ENCODE measurements around the gene AGAP1. TPM values are rescaled to one million over a fixed set of nuclear protein-coding genes. Genes with fewer than 3 reads are reported as not detected.

The AGAP1 gene
- total RNA-seq, 1 experiment from 2014 or later, result 25.8 TPM

- Histone ChIP-seq H2AFZ (ENCODE audit: low read length) (no peak overlapping the region), H3K27ac (ENCODE audit: insufficient read length, low read depth, low read length) (no peak overlapping the region), H2BK120ac (ENCODE audit: low read depth, low read length, poor library complexity, severe bottlenecking) (no peak overlapping the region), H3K14ac (ENCODE audit: insufficient read depth, low read length) (no peak overlapping the region), H3K27me3 (ENCODE audit: insufficient read depth, low read length) (no peaks in the 10 kb centered on the region), H3K4me1 (ENCODE audit: insufficient read depth, low read length) (no peaks in the 10 kb centered on the region; the same call in 1 of the 2 replicates), H3K79me1 (ENCODE audit: insufficient read depth, low read depth, low read length, poor library complexity, severe bottlenecking) (no peaks in the 10 kb centered on the region), H3K4me2 (ENCODE audit: insufficient read depth, insufficient read length, low read length) (no peak overlapping the region), H4K20me1 (ENCODE audit: control insufficient read depth, insufficient read depth, insufficient read length) (no peaks in the 10 kb centered on the region), H4K8ac (replicated peaks; ENCODE audit: insufficient read length, low read depth, low read length) (no peak overlapping the region), H2AK5ac (ENCODE audit: insufficient read length, low read length) (no peak overlapping the region), H3K9ac (ENCODE audit: extremely low read depth, insufficient read length, low read length) (no peak overlapping the region), H3K18ac (ENCODE audit: insufficient read length, low read depth, low read length) (no peak overlapping the region), H3K56ac (ENCODE audit: insufficient read length, low read depth, low read length) (no peak overlapping the region), H3K23ac (ENCODE audit: insufficient read length, low read depth, low read length) (no peak overlapping the region), H2BK5ac (ENCODE audit: insufficient read length, low read length) (no peak overlapping the region), H4K5ac (ENCODE audit: insufficient read length, low read depth, low read length) (no peak overlapping the region), H3K23me2 (ENCODE audit: insufficient read length, low read depth, low read length, poor library complexity, severe bottlenecking) (no peaks in the 10 kb centered on the region), H4K91ac (ENCODE audit: insufficient read length, low read depth, low read length) (no peak overlapping the region), H3K9me3 (ENCODE audit: control insufficient read depth, low read depth, low read length) (no peaks in the 10 kb centered on the region), H2BK12ac (ENCODE audit: insufficient read length, low read depth, low read length) (no peak overlapping the region), H3K4ac (ENCODE audit: low read depth, low read length) (no peak overlapping the region), H3K79me2 (ENCODE audit: insufficient read depth, low read length) (no peaks in the 10 kb centered on the region), H2BK20ac (ENCODE audit: low read depth, low read length, poor library complexity, severe bottlenecking) (no peak overlapping the region), H3T11ph (ENCODE audit: low read length) (no peak overlapping the region), H2BK15ac (ENCODE audit: low read depth, low read length) (no peak overlapping the region)
- TF ChIP-seq, protein P1, sequence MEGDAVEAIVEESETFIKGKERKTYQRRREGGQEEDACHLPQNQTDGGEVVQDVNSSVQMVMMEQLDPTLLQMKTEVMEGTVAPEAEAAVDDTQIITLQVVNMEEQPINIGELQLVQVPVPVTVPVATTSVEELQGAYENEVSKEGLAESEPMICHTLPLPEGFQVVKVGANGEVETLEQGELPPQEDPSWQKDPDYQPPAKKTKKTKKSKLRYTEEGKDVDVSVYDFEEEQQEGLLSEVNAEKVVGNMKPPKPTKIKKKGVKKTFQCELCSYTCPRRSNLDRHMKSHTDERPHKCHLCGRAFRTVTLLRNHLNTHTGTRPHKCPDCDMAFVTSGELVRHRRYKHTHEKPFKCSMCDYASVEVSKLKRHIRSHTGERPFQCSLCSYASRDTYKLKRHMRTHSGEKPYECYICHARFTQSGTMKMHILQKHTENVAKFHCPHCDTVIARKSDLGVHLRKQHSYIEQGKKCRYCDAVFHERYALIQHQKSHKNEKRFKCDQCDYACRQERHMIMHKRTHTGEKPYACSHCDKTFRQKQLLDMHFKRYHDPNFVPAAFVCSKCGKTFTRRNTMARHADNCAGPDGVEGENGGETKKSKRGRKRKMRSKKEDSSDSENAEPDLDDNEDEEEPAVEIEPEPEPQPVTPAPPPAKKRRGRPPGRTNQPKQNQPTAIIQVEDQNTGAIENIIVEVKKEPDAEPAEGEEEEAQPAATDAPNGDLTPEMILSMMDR (conservative IDR thresholded peaks at IDR 0.05), result no peak
- H3K27ac Mint-ChIP-seq, result no peak overlapping the region
- H3K4me3 Mint-ChIP-seq, result no peak overlapping the region
- no peaks in the 10 kb centered on the region for H3K9me3 Mint-ChIP-seq
- H3K27me3 Mint-ChIP-seq (ENCODE audit: low read depth), result peaks cover 3% of the 10 kb centered on the region
- WGBS (ENCODE audit: extremely low coverage, insufficient read length, low lambda C conversion rate), result no CpG with 5 or more reads among the region's 2 CpGs
- H3K36me3 Mint-ChIP-seq (ENCODE audit: insufficient read depth in 1 of 3, low read depth in 3 of 3), result peaks cover 2 to 9% (median 5%) of the 10 kb centered on the region in 3 experiments
- H3K4me1 Mint-ChIP-seq, result peaks cover 8 to 11% of the 10 kb centered on the region in 2 experiments
- no peak for DNase-seq
These were observed 415.5 kb downstream of the AGAP1 start for GRCh38 chr2:235909358-235909757.

Data from H9 (cell line).